Heart left ventricle (tissue), 16 donors: Measurements from ENCODE around the gene OPCML. TPM values are rescaled to one million over a fixed set of nuclear protein-coding genes. Genes with fewer than 3 reads are reported as not detected.

Experiments used
- ATAC-seq, 4 donors: fragments of 200-7000 bp; cut with Tn5 transposase; one replicate each; pipeline ENCODE4 v1.9.1; 2020 to 2022; ENCODE audit warnings: moderate library complexity in 4 of 4, mild to moderate bottlenecking in 3 of 4, moderate number of reproducible peaks in 1 of 4
- DNase-seq, 5 donors: peaks; one replicate each; pipeline ENCODE4 v3.0.0-alpha.2; 2020
- H3K27ac ChIP-seq, 12 donors: fragments of 200-600 bp; sonication (generic) in 4 of 12; one replicate each; pipeline versions ENCODE4 v1.5.0 to v1.8.0; 2016 to 2022; ENCODE audit warnings: mild to moderate bottlenecking in 2 of 12
- H3K27me3 ChIP-seq, 9 donors: fragments of 200-600 bp; sonication (generic) in 2 of 9; one replicate each; pipeline versions ENCODE4 v1.5.1 to v1.8.0; 2016 to 2022; ENCODE audit warnings: mild to moderate bottlenecking in 3 of 9
- H3K36me3 ChIP-seq, 9 donors: fragments of 200-600 bp; sonication (generic) in 2 of 9; one replicate each; pipeline versions ENCODE4 v1.5.0 to v1.8.0; 2018 to 2022; ENCODE audit warnings: mild to moderate bottlenecking in 2 of 9
- H3K4me1 ChIP-seq, 12 donors: fragments of 200-600 bp; sonication (generic) in 4 of 12; one replicate each; pipeline versions ENCODE4 v1.5.0 to v1.8.0; 2016 to 2022; ENCODE audit warnings: mild to moderate bottlenecking in 3 of 12
- H3K4me3 ChIP-seq, 12 donors: fragments of 200-600 bp; sonication (generic) in 4 of 12; one replicate each; pipeline versions ENCODE4 v1.5.0 to v1.8.0; 2017 to 2022; ENCODE audit warnings: mild to moderate bottlenecking in 9 of 12, moderate library complexity in 4 of 12
- H3K9me3 ChIP-seq, 12 donors: fragments of 200-600 bp; sonication (generic) in 4 of 12; one replicate each; pipeline versions ENCODE4 v1.5.0 to v1.8.0; 2016 to 2022; ENCODE audit warnings: mild to moderate bottlenecking in 1 of 12
- CTCF ChIP-seq, 12 donors: fragments of 200-600 bp; sonication (generic) in 4 of 12; IDR thresholded peaks; one replicate each; pipeline versions ENCODE4 v1.5.0 to v1.8.0; 2018 to 2022; ENCODE audit warnings: antibody characterized with exemption in 12 of 12, mild to moderate bottlenecking in 5 of 12
- POLR2A ChIP-seq, 2 donors: fragments of 450-650 bp; IDR thresholded peaks; one replicate each; pipeline ENCODE4 v1.6.1; 2017; ENCODE audit warnings: antibody characterized with exemption in 2 of 2, mild to moderate bottlenecking in 2 of 2, moderate library complexity in 2 of 2
- WGBS, 4 donors: extraction: QIAGEN DNeasy Blood & Tissue Kit in 2 of 4; methylation state at CpG; one replicate each; pipeline versions ENCODE4 v1.1.5 to v1.1.7; 2013 to 2018; 5-methylcytosine and 5-hydroxymethylcytosine counted together
- intact Hi-C, 10 donors: fragments of 100-400 bp; cut with DNase I; formaldehyde crosslinking; loops; one replicate each; pipeline versions ENCODE4 v1.11.1 to v1.14.2; 2022
- polyA plus RNA-seq, 2 donors: library from polyadenylated mRNA; stranded (reverse); fragments of 200-250 nt; gene quantifications; one replicate each; pipeline ENCODE4 v1.2.3, GENCODE V29; 2013
- total RNA-seq, 9 donors: library from RNA; depleted of rRNA in 2 of 9; stranded (reverse); fragments of >200 nt in 2 of 9; fragmentation: NEBNext Ultra II Directional in 3 of 9; extraction: Animal tissue kit (Norgen Biotek cat#: 25700) in 3 of 9; gene quantifications; one replicate each; pipeline versions ENCODE4 v1.1.0 to v1.2.4, GENCODE V29; 2016 to 2023
- donor health status: ischemic (EF 13 %, LVEDD 7.1; RV severe dilation, severe dysfunction).
- donor health status: healthy with polysubstance abuse.
- donor health status: DM: no; HTN: yes; CAD: no.
- donor health status: DM: no; HTN: no; CAD: no.
- donor health status: ischemic (EF 25% LVEDD 6.9; RV normal size, moderate dysfunction).
- donor health status: ischemic (EF 25% LVEDD 5.7; RV mildly dilated, moderate dysfunction).
- donor health status: healthy.
- donor health status: DM: yes; HTN: yes; CAD: no.
- donor health status: ischemic (EF 35%, LVEDD 5.7; RV mildly dilated, moderate dysfunction).
- donor health status: nonischemic (EF 11% LVEDD 7.7; RV severe dilation, severe dysfunction).
- donor health status: DM: yes; HTN: yes; CAD: no.
- donor health status: PGD.
- donor health status: ischemic (EF 29% LVEDD 5.4; RV normal size, mild dysfunction).
- donor health status: nonischemic (EF 23%, LVEDD 6.1; RV moderate dilation, normal function).

OPCML gene
- total and polyA plus RNA-seq, 11 donors = 0.04 to 1.3 (median 0.23) TPM; not detected in 3

- 34 to 49% (median 44%) methylated on average over 17 of the region's 17 CpGs for WGBS, 4 donors
- ATAC-seq = peak; percentile 55 to 71 (median 65)
These were observed 375.1 kb downstream of the OPCML start for GRCh38 chr11:133156986-133157745.

GRCh38 chr11:133154781-133155180, 377.5 kb downstream of the OPCML start:
- H3K36me3 ChIP-seq = no peaks in the 10 kb centered on the region
- no peak for ATAC-seq
- H3K27ac ChIP-seq = no peak overlapping the region
- H3K4me1 ChIP-seq = no peaks in the 10 kb centered on the region
- TF ChIP-seq CTCF (IDR thresholded peaks at IDR 0.05) (no peak), POLR2A (IDR thresholded peaks at IDR 0.05) (no peak)
- no peak for DNase-seq
- H3K4me3 ChIP-seq = no peak overlapping the region
- H3K27me3 ChIP-seq = peaks cover 0 to 60% (median 14%) of the 10 kb centered on the region in 9 donors
- H3K9me3 ChIP-seq = no peaks in the 10 kb centered on the region
- WGBS, 4 donors = 52 to 59% (median 55%) methylated on average over 4 of the region's 4 CpGs
- intact Hi-C loops = loop anchor here in 1 of 10 donors (5.0 kb wide), 1 partner anchor 72 kb away; no protein-coding TSS in a partner anchor

More at GRCh38 chr11:133156986-133157745, 375.1 kb downstream of the OPCML start:
- no peak overlapping the region for H3K27ac ChIP-seq
- peak in 1 of 5 donors; percentile 35 for DNase-seq
- intact Hi-C loops = loop anchor here in 3 of 10 donors (2.0 to 5.0 kb wide), 2 partner anchors 74 to 75 kb away; no protein-coding TSS in a partner anchor
- no peaks in the 10 kb centered on the region for H3K36me3 ChIP-seq
- no peaks in the 10 kb centered on the region for H3K4me1 ChIP-seq
- TF ChIP-seq POLR2A (IDR thresholded peaks at IDR 0.05) (no peak), CTCF (IDR thresholded peaks at IDR 0.05) (peak in 10 of 12 donors; percentile 18 to 56 (median 37))
- H3K4me3 ChIP-seq = no peak overlapping the region
- no peaks in the 10 kb centered on the region for H3K9me3 ChIP-seq
- H3K27me3 ChIP-seq = peaks cover 0 to 62% (median 14%) of the 10 kb centered on the region in 9 donors

GRCh38 chr11:133154076-133154475, 378.2 kb downstream of the OPCML start:
- ATAC-seq (no peak), DNase-seq (no peak)
- Histone ChIP-seq H3K27me3 (peaks cover 0 to 55% (median 14%) of the 10 kb centered on the region in 9 donors), H3K9me3 (no peaks in the 10 kb centered on the region), H3K4me1 (no peaks in the 10 kb centered on the region), H3K36me3 (no peaks in the 10 kb centered on the region), H3K4me3 (no peak overlapping the region), H3K27ac (no peak overlapping the region)
- TF ChIP-seq POLR2A (IDR thresholded peaks at IDR 0.05) = no peak
- no peak for TF ChIP-seq CTCF (IDR thresholded peaks at IDR 0.05)
- WGBS, 4 donors = 62 to 71% (median 70%) methylated on average over 8 of the region's 8 CpGs
- intact Hi-C loops = no loop called here

- 46 to 62% (median 53%) methylated on average over 18 of the region's 18 CpGs for WGBS, 4 donors
- Histone ChIP-seq H3K4me3 (no peak overlapping the region), H3K36me3 (no peaks in the 10 kb centered on the region), H3K4me1 (no peaks in the 10 kb centered on the region), H3K9me3 (no peaks in the 10 kb centered on the region), H3K27me3 (peaks cover 0 to 49% (median 14%) of the 10 kb centered on the region in 9 donors), H3K27ac (no peak overlapping the region)
- intact Hi-C loops = no loop called here
- no peak for TF ChIP-seq POLR2A (IDR thresholded peaks at IDR 0.05)
- TF ChIP-seq CTCF (IDR thresholded peaks at IDR 0.05) = no peak
- ATAC-seq (no peak), DNase-seq (no peak)
These were observed 379.3 kb downstream of the OPCML start for GRCh38 chr11:133153031-133153430.
